NT2/D1 (cell line): ENCODE measurements around the gene SORBS2.

Source experiments
- SUZ12 ChIP-seq: IDR thresholded peaks from 2 replicates; pipeline ENCODE4 v1.6.1; 2011; ENCODE audit not compliant: insufficient read length, insufficient read depth; ENCODE audit errors: extremely low read depth
- YY1 ChIP-seq: IDR thresholded peaks from 2 replicates; pipeline ENCODE4 v1.6.1; 2011; ENCODE audit not compliant: insufficient read length, insufficient read depth
- ZNF274 ChIP-seq: IDR thresholded peaks from 2 replicates; pipeline ENCODE4 v1.6.1; 2011; ENCODE audit warnings: mild to moderate bottlenecking, low read depth, low read length

DNA sequence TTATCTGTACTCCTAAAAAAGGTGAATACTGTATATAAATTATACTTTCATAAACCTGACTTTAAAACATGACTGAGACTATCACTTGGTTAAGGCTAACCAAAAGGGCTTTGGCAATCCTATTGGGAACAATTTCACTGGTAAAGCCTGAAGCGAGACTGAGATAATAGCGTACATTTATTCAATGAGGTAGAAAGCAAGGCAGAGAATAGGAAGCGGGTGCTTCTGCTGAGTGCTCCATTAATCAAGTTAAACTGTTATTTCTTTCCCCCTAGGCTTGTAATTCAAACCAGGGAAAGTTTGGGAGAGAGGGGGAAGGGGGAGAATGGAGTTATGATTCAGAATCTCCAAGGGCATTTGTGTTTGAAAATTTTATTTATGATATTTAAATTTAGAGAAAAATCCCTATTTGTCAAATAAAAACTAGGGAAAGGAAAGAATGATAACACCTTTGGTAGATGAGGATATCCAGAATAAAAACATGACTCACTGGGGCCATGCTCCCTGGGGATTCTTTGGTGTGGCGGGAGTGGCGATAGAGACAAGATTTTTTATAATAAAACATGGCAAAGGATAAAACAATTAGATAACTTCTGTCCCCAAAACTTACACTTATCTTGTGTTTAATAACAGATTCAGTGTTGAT is 34.6 kb upstream of the SORBS2 start:
- no peak for TF ChIP-seq ZNF274
- TF ChIP-seq SUZ12 = no peak
- TF ChIP-seq YY1 = no peak
